HepG2 (cell line): ENCODE data around the gene POMT2.

ENCODE experiments used
- SMAD1 ChIP-seq: sonication (generic); formaldehyde crosslinking; IDR thresholded peaks from 2 replicates; pipeline ENCODE4 v1.4.0; 2020; ENCODE audit warnings: missing genetic modification reagents, low read depth, mild to moderate bottlenecking, borderline replicate concordance
- ZNF550 ChIP-seq: sonication (generic); formaldehyde crosslinking; IDR thresholded peaks from 2 replicates; pipeline ENCODE4 v1.4.0; 2020; ENCODE audit warnings: mild to moderate bottlenecking, missing genetic modification reagents, borderline replicate concordance

DNA sequence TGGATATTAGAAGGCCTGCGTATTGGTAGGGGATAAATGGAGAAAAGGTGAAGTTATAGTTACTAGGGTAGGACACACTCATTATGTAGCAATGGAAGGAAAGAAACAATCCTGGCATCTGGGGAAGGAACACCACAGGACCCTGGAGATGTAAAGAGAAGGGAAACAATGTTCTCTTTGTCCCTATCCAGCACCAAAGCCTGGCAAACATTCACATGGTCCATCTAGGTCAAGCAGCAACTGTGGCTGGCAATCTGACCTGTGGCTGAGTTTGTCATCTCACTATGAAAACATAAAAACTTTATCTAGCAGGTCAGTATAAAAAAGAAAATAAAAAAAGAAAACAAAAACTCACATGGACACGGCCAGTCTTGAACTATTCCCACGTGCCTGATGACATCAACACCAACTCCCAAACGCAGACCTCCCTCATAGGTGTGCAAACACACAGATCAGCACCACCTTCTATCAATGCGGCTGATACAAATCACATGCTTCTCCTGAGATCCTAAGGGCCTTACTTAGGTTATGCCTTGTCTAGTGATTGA lies 2.6 kb downstream of the POMT2 start:
- TF ChIP-seq SMAD1 (CRISPR knock-in tag), result no peak
- TF ChIP-seq ZNF550, result no peak
